Measurements from ENCODE around the gene NDUFB2. TPM values are rescaled to one million over a fixed set of nuclear protein-coding genes. Genes with fewer than 3 reads are reported as not detected.
A peak's percentile ranks its signal among the peaks of the same experiment; 100 is the strongest.
"Not testable (repeated sequence)": the region's sequence is repeated elsewhere in the genome, so short reads cannot be mapped to it uniquely, and the experiment has no call there.

The NDUFB2 gene
- total and polyA plus RNA-seq, 2 of the 13 experiments (the other 11 are each of a cell fraction or from before 2014, with no cell fraction given): 206 to 221 TPM

DNA sequence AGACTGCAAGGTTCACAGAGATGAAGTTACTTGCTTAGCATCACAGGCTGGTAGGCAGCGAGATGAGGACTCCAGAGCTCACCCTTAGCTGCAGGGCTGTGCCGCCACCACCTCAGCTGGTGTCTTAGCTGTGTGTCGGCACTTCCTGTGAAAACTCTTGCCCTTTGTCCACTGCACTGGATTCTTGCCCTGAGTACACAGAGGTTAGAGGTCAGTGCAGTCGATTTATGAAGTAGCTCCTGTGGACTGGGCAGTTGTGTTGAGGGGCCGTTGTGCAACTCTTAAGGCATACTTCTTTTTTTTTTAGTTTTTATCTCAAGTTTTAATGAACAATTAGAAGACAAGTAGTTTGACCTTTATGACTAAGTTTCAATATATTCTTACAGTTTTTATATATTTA, 10.6 kb downstream of the NDUFB2 start:
- Histone ChIP-seq H3K9me3 (ENCODE audit: low read length) (no peaks in the 10 kb centered on the region), H3K27ac (ENCODE audit: extremely low read length, insufficient read depth, low read length) (no peak overlapping the region), H4K20me1 (ENCODE audit: insufficient read depth, low read length) (no peaks in the 10 kb centered on the region), H3K27me3 (ENCODE audit: control insufficient read depth in 1 of 2, insufficient read depth in 2 of 2, low read length in 2 of 2) (no peaks in the 10 kb centered on the region), H3K36me3 (replicated peaks in 1 of 2; ENCODE audit: control insufficient read depth in 1 of 2, insufficient read depth in 2 of 2, low read length in 2 of 2) (peaks cover 3 to 27% of the 10 kb centered on the region in 2 experiments; a peak in 4 of 5 replicates), H3K4me1 (ENCODE audit: insufficient read depth, low read length) (no peaks in the 10 kb centered on the region), H2AFZ (ENCODE audit: low read length) (no peak overlapping the region), H3K79me2 (ENCODE audit: insufficient read depth, low read length) (peaks cover 2% of the 10 kb centered on the region), H3K4me3 (replicated peaks in 1 of 3; ENCODE audit: insufficient read depth in 1 of 3, low read depth in 2 of 3, low read length in 3 of 3) (no peak overlapping the region), H3K4me2 (ENCODE audit: low read depth, low read length) (no peak overlapping the region), H3K9ac (ENCODE audit: insufficient read depth, low read depth, low read length) (no peak overlapping the region)
- DNase-seq (ENCODE audit: low spot score) (no peak), FAIRE-seq (no peak), ATAC-seq (peak; percentile 42; the same call in 1 of the 3 replicates)
- ChIA-PET CTCF (ENCODE audit: low intra/inter-chr PET ratio, low total read pairs) (no interaction called here), POLR2A (no interaction called here)
- WGBS (ENCODE audit: low lambda C conversion rate): 83% methylated on average over 5 of the region's 5 CpGs
- intact Hi-C loops (cut with micrococcal nuclease; ENCODE audit: unreplicated experiment): no loop called here
- no TSS peak for BruUV-seq (replicated peaks)
- TF ChIP-seq, protein P1, sequence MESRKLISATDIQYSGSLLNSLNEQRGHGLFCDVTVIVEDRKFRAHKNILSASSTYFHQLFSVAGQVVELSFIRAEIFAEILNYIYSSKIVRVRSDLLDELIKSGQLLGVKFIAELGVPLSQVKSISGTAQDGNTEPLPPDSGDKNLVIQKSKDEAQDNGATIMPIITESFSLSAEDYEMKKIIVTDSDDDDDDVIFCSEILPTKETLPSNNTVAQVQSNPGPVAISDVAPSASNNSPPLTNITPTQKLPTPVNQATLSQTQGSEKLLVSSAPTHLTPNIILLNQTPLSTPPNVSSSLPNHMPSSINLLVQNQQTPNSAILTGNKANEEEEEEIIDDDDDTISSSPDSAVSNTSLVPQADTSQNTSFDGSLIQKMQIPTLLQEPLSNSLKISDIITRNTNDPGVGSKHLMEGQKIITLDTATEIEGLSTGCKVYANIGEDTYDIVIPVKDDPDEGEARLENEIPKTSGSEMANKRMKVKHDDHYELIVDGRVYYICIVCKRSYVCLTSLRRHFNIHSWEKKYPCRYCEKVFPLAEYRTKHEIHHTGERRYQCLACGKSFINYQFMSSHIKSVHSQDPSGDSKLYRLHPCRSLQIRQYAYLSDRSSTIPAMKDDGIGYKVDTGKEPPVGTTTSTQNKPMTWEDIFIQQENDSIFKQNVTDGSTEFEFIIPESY (CRISPR knock-in tag; IDR thresholded peaks at IDR 0.05): 0 out of 2 replicates have a peak, but pooled peaks have one; percentile 20
- TF ChIP-seq, protein P2, sequence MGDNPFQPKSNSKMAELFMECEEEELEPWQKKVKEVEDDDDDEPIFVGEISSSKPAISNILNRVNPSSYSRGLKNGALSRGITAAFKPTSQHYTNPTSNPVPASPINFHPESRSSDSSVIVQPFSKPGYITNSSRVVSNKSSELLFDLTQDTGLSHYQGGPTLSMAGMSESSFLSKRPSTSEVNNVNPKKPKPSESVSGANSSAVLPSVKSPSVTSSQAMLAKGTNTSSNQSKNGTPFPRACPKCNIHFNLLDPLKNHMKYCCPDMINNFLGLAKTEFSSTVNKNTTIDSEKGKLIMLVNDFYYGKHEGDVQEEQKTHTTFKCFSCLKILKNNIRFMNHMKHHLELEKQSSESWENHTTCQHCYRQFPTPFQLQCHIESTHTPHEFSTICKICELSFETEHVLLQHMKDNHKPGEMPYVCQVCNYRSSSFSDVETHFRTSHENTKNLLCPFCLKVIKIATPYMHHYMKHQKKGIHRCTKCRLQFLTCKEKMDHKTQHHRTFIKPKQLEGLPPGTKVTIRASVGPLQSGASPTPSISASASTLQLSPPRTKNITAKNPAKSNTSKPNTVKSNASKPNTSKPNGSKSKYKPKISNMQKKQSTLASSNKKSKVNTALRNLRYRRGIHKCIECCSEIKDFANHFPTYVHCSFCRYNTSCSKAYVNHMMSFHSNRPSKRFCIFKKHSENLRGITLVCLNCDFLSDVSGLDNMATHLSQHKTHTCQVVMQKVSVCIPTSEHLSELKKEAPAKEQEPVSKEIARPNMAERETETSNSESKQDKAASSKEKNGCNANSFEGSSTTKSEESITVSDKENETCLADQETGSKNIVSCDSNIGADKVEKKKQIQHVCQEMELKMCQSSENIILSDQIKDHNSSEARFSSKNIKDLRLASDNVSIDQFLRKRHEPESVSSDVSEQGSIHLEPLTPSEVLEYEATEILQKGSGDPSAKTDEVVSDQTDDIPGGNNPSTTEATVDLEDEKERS (CRISPR knock-in tag; IDR thresholded peaks at IDR 0.05): no peak
- TF ChIP-seq HNF4G (IDR thresholded peaks at IDR 0.05; ENCODE audit: borderline replicate concordance, low read depth, low read length): peak; percentile 51; the same call in 1 of the 2 replicates
- TF ChIP-seq HNF4G (CRISPR knock-in tag; IDR thresholded peaks at IDR 0.05; ENCODE audit: borderline replicate concordance, low read depth): no peak
- peak; percentile 42 for TF ChIP-seq RBM22 (optimal IDR thresholded peaks at IDR 0.05; ENCODE audit: low read length)
- peak; percentile 12; the same call in 1 of the 2 replicates for TF ChIP-seq ZNF768 (CRISPR knock-in tag; IDR thresholded peaks at IDR 0.05)
- peak; percentile 46; the same call in 1 of the 2 replicates for TF ChIP-seq NR2C2 (CRISPR knock-in tag; IDR thresholded peaks at IDR 0.05; ENCODE audit: borderline replicate concordance)
- 0 out of 4 replicates have a peak, but pooled peaks of 1 of the 2 experiments have one; percentile 16 for TF ChIP-seq NR2F1 (CRISPR knock-in tag; IDR thresholded peaks at IDR 0.05)
- no peak for TF ChIP-seq SMAD9 (CRISPR knock-in tag; IDR thresholded peaks at IDR 0.05)
- TF ChIP-seq HNF4A (CRISPR knock-in tag; IDR thresholded peaks at IDR 0.05): peak; percentile 46
- in situ Hi-C loops (cut with HindIII; ENCODE audit: extremely low pct_ligation_motif_present, low pct_unique_long_range_greater_than_20kb): no loop called here

- POLR2A ChIA-PET; H2AFZ ChIP-seq (ENCODE audit: low read length); BruUV-seq (replicated peaks); in situ Hi-C loops (cut with HindIII; ENCODE audit: extremely low pct_ligation_motif_present, low pct_unique_long_range_greater_than_20kb); H3K79me2 ChIP-seq (ENCODE audit: insufficient read depth, low read length); FAIRE-seq; ATAC-seq; H3K4me1 ChIP-seq (ENCODE audit: insufficient read depth, low read length); H3K27ac ChIP-seq (ENCODE audit: extremely low read length, insufficient read depth, low read length); H3K9ac ChIP-seq (ENCODE audit: insufficient read depth, low read depth, low read length); H3K27me3 ChIP-seq (ENCODE audit: control insufficient read depth in 1 of 2, insufficient read depth in 2 of 2, low read length in 2 of 2); H3K9me3 ChIP-seq (ENCODE audit: low read length); CTCF ChIA-PET (ENCODE audit: low intra/inter-chr PET ratio, low total read pairs); intact Hi-C loops (cut with micrococcal nuclease; ENCODE audit: unreplicated experiment); H4K20me1 ChIP-seq (ENCODE audit: insufficient read depth, low read length); H3K4me3 ChIP-seq (replicated peaks in 1 of 3; ENCODE audit: insufficient read depth in 1 of 3, low read depth in 2 of 3, low read length in 3 of 3); H3K4me2 ChIP-seq (ENCODE audit: low read depth, low read length); DNase-seq (ENCODE audit: low spot score): not testable (repeated sequence)
- 99% methylated on average over 4 of the region's 4 CpGs for WGBS (ENCODE audit: low lambda C conversion rate)
- H3K36me3 ChIP-seq (replicated peaks in 1 of 2; ENCODE audit: control insufficient read depth in 1 of 2, insufficient read depth in 2 of 2, low read length in 2 of 2): peaks cover 3 to 17% of the 10 kb centered on the region in 2 experiments; a peak in 3 of 5 replicates
Measured at GRCh38 chr7:140708764-140709163, 12.3 kb downstream of the NDUFB2 start.
